ENCODE data around the gene IAPP. TPM values are rescaled to one million over a fixed set of nuclear protein-coding genes. Genes with fewer than 3 reads are reported as not detected.
"Not testable (repeated sequence)": the region's sequence is repeated elsewhere in the genome, so short reads cannot be mapped to it uniquely, and the experiment has no call there.

Gene IAPP
- total RNA-seq: not detected
- long read RNA-seq: 0 reads

DNA sequence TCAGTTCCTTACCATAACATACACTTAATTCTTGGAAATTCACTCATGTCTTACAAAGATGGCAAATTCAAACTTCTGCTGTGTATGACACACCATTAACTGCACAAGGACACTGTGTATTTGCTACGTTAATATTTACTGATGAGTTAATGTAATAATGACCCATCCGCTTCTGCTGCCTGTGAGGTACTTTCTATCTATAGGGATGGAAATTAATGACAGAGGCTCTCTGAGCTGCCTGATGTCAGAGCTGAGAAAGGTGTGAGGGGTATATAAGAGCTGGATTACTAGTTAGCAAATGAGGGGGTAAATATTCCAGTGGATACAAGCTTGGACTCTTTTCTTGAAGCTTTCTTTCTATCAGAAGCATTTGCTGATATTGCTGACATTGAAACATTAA lies at the start of gene IAPP:
IAPP (plus strand) TSS at position 301 of the 400 bp plus-strand sequence. CDS start 450 bp downstream, outside the sequence.
- intact Hi-C loops (cut with DNase I): no loop called here
- ATAC-seq: no peak
- no peak for DNase-seq

DNA sequence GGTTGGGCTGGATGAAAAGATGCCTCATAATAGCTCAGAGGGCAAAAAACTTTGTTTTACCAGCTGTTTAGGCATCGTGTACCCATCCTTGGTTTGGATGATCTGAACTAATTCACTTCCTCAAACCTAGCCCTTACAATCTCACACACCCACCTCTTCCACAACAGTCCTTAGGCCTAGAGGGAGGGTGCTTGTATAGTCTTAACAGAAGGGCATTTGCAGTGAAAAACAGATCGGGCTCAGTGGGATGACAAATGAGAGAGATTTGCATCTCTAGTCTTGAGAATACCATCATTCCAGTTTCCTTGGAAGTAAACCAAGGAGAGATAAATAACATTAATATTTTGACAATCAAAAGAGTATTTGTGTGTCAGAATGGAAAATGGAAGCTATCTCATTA lies 49.0 kb upstream of the IAPP start:
- intact Hi-C loops (cut with DNase I): no loop called here
- DNase-seq: no peak
- no peak for ATAC-seq

DNA sequence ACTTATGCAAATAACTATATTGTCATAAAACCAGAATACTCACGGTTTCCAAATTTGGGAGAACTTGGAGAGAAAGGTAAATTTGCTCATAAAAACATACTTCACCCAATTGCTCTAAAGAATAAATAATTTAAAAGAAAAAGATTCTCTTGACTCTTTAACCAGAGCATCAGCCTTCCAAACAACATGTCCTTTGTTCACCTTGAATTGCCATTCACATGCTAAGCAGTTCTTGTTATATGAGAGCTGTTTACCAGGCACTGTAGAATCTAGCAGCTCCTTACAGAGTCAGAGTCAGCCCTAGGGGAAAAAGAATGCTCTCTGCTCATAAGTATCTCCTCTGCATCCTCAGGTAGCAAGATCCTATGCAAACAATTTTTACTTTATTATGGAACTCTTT lies 48.2 kb upstream of the IAPP start:
- intact Hi-C loops (cut with DNase I): no loop called here
- DNase-seq: no peak
- ATAC-seq: no peak

DNA sequence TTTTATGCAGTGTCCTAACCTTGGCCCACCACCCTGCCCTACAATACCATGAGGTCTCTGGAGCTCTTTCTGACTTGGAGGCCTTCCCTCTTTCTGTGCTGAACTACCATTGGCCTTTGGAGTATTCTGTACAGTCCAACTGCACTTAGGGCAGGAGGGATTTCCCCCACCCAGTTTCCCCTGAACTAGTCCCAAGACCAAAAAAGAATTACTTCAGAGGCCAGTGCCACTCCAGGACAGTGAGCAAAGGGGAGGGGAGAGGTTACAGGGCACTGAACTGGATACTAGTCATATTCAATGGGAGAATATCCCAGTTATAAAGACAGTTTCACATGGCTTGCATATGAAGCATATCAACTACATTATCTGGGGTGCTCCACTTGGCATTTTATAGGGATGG lies 44.1 kb upstream of the IAPP start:
- no peak for DNase-seq
- ATAC-seq: no peak
- intact Hi-C loops (cut with DNase I): no loop called here

DNA sequence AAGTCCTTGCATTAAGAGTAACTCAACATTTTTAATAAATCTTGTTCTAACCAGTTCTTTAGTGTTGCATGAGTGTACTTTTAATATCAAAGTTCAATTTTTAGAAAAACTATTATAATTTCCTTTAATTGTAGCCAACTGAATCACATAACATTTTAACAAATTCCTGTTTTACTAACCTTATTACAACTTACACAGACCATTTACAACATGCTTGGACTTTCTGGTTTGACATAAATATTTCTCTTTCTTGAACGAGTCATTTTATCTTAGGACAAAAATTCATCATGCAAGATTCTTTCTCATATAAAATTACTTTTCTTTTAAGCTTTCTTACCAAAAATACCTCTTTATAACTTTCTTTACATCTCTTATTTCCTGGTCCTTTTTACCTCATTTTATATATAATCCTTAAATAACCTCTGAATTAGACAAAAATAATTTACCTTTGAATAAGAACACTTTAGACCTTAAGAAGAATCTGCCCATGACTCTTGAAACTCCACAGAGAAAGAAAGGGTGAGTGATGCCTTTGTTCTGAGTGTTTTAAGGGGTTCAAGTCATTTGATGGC lies 41.9 kb upstream of the IAPP start:
- no peak for ATAC-seq
- intact Hi-C loops (cut with DNase I): no loop called here
- DNase-seq: no peak

DNA sequence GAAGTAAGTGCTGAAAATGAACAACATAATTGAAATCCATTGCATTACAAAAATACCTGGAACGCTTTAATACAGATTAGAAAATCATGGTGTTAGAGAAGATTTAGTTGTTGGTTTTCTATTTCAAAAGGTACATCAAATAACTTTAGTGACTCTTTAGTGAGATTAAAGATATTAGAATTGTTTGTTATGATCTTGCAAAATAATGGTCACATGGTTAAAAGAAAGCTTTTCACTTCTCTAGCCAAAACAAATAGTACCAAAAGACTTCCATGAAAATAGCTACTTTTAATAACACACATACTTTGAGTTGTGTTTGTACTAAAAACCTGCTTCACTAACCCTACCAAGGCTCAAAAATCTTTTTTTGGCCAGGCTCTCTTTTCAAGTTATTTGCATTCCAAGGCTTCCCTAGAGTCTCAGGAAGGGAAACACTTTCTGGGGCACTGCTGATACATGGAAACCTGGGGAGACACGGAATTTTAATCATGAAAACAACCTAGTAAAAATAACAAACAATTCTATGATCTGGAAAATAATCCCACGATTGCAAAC lies 37.9 kb upstream of the IAPP start, which contains the start of gene SLCO1A2:
SLCO1A2 (minus strand) TSS at position 147 of the 555 bp plus-strand sequence. CDS start 270 bp downstream, outside the sequence.
- DNase-seq (no peak), ATAC-seq (no peak)
- intact Hi-C loops (cut with DNase I): no loop called here

DNA sequence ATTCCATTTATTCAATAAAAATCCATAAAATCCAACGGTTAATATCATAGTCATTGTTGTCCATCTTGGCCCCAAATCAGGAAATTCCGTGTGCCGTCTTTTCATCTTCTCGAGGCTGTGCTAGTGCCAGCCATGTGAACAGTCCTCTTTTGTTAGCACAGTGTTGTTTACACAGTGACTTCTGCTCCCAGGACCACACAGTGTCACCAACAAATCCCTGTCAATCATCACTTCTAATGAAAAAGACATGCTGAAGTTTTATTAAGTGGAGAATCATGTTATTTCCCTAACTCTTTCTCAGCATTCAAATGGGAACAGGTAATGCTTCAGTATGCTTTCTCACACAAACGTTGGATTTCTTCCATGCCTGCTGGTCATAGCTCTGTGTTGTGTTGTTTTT lies 36.0 kb upstream of the IAPP start:
- intact Hi-C loops (cut with DNase I): no loop called here
- no peak for ATAC-seq
- DNase-seq: no peak

DNA sequence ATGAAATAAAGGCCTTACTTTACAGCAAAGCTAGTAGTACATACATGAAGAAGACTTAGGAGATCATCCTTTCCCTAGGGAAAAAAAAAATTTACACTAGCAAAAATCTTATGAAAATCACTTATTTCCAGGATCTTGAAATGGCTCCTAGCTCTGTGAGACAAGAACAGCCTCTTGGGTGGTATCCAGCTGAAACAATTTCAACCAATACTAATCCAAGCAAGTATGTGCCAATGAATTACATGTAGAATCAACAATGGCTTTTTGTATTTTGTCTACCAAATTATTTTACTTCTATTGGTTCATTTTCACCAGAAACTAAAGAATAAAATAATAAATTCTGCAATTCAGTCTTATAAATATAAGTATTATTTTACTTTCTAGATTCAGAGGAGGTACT lies 35.2 kb upstream of the IAPP start:
- DNase-seq (no peak), ATAC-seq (no peak)
- intact Hi-C loops (cut with DNase I): no loop called here

DNA sequence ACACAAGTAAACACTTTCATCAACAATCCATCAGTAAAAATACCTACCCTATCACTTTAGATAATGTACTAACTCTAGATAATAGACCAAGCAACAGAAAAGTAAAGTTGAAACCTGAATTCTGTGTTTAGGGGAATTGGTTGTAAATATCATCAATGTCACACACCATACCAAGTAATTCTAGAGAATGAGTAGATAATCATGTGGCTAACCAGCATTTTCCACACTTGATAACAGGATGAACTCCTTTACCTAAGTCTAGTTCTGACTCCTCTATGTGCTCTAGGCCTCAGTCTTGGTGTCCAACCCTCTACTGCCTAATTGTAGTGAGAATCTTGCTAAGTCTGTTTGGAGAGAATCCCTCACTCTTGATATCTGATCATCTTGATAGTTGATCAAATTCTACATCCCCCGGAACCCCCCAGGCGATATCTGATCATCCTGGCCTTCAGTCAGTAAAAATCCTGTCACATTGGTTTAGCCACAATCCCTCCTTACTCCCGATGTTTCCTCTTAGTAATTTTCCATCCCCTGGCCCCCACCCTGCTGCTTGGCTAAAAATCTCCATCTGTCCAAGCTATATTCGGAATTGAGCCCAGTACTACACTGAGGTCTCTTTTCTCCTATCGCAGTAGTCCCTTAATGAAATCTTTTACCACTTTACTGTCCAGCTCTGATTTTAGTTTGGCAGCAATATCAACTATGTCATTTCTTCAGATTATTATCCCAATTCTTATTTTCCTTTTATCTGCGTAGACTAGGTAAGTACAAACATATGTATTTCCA lies 34.5 kb upstream of the IAPP start:
- intact Hi-C loops (cut with DNase I): no loop called here
- no peak for DNase-seq
- no peak for ATAC-seq

DNA sequence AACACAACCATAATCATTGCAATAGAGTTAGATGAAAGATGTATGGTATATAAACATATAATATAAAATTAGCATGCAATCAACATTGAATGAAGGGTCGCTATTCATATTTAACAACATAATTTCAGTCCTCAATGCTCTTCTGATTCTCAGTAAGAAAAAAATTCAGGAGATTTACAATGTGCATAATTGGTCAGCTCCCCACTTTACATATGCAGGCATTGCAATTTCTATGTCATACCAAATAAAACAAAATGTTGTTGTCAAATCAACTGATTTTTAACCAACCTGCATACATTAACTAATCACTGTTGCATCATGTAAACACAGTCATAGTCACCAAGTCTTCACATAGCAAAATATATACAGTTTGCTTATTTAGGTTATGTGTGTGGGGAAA lies 32.8 kb upstream of the IAPP start:
- intact Hi-C loops (cut with DNase I): no loop called here
- DNase-seq: no peak
- ATAC-seq: no peak

DNA sequence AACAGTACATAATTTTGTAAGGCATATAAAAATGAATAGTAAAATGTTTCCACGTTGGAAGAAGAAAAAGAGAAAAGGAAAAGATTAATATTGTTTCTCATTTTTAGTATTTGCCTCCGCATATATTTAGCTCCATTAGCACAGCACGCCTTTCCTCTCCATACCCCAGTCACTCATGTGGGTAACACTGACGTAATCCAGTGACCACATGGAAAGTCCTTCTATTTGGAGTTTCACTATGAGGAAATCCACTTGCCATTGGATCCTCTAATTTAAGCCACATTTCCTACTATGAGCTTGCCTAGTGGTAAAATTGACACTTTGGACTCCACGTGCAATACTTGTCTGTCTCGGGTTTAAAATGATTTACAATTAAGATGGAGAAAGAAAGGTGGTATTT lies 32.3 kb upstream of the IAPP start:
- ATAC-seq (no peak), DNase-seq (no peak)
- intact Hi-C loops (cut with DNase I): no loop called here

DNA sequence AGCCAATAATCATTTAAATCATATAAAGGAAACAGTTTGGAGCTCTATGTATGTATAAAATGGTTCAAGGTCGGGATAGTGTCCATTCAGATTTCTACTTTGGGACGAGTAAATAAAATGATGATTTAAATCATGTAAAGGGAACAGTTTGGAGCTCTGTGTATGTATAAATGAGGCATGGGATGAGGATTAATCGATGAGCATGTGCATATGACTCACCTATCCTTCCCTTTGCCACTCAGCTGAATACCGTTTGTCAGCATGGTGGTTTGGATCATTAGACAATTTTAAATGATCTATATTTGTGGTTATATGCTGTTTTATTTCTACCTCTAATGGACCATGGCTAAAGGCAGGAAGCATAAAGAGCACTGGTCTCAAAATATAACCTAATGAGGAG lies 30.9 kb upstream of the IAPP start:
- DNase-seq (no peak), ATAC-seq (no peak)
- intact Hi-C loops (cut with DNase I): no loop called here

DNA sequence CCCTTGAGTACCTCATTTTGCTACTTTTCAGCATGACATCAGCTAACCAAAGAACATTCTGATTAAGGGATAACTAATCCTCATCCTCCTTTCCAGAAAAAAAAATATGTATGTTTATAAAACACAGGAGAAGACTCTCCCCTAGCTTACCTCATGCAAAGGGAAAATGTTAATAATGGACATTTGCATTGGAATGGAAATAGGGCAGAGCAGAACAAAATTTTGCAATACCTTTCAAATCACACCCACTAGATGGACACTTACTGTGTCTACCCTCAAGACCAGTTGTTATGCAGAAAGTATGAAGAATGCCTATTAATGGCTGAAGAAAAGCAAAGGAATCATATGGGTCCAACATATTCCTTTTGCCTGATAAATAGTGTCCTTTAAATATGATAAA lies 29.1 kb upstream of the IAPP start:
- intact Hi-C loops (cut with DNase I): no loop called here
- no peak for ATAC-seq
- no peak for DNase-seq

DNA sequence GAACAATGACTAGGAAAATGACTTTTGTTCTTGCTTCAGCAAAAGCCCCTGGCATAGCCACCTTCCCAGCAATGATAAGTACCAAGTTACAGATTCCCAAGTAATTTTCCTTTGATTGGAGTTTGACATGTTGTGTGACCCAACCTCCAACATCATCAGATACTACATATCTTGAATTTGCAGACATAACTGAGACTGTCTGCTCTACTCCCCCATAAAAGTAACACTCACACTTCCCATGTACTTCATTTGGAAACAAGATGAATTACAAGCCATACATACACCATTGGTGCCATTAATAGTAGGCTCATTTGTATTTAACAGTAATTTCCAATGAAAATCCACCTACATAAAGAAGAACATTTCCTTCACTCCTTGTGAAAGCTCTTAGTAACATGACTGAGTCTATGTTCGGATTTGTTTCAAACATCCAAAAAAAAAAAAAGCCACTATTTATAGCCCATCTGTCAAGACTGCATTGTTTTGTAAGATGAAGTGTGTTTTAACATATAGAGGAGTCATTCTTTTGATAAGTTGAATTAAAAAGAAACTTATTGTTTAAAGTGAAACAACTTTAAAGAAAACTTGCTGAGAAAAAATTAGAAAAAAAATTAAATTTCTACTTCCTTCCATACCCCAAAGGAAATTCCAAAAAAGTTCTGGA lies 26.0 kb upstream of the IAPP start:
- DNase-seq (no peak), ATAC-seq (no peak)
- intact Hi-C loops (cut with DNase I): no loop called here

DNA sequence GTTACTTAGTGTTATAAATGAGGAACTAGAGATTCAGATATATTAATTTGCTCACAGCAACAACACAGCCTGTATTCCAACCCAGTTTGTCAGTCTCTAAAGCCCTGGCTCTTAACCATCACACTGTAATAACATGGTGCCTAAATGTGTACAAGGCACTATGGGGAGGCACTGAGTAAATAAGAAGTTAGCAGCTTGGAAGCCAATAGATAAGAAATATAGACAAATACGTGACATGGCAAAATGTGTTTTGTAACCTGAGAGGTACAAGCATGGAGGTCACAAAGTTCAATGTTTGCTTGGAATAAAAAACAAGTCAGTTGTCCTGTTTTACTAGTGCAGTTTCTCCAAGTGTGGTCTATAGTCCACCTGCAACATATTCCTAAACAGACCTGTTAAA lies 21.7 kb upstream of the IAPP start:
- ATAC-seq (no peak), DNase-seq (no peak)
- intact Hi-C loops (cut with DNase I): no loop called here

DNA sequence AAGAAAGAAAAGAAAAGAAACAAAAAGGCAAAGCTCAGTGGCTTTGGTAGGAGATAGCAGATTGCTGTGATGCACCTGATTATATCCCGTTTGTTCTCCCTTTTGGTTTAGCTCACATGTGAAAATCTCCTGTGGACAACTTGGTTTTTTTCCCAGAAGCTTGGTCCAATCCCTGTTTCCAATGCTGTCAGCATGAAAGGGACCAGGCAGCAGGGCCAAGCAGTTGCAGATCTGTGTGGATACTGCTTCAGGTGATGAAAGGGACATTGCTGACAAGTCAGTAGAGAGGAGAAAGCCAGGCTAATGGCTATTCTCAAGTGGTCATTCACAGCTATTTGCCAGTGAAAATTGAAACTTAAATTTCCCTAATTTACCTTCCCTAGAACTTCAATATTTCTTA lies 19.2 kb upstream of the IAPP start:
- DNase-seq (no peak), ATAC-seq (no peak)
- intact Hi-C loops (cut with DNase I): no loop called here

DNA sequence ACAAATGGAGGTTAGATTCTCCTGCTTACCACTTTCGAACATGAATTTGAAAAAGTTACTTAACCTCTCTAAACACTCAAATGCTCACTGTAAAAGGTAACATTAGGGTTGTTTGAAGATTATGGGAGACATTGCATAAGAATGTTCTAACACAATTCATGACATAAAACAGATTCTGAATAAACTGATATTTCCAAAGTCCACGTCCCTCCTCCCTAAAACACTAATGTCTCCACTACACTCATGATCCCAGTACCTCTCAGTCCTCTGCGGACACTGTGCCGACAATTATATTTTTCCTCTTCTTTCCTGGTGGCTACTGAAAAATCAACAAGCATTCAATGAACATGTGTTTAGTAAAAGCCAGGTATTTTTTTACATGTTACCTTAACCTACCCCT lies 18.8 kb upstream of the IAPP start:
- ATAC-seq (no peak), DNase-seq (no peak)
- intact Hi-C loops (cut with DNase I): no loop called here

DNA sequence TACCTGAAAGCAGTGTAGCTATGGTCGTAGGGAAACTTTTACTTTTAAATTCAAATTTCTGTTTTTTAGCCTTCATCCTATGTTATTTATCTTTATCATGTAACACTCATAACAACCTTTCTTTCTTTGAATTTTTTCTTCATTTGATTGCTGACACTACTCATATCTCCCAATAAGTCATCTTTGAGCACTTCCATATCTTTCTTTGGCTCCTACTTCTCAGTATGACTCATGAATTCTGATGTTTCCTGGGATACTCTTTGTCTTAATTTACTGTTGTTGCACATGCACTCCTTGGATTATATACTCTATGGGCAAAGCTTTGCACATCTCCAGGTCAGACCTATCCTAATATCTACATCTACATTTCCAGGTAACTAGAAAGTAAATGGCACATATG lies 18.1 kb upstream of the IAPP start:
- no peak for ATAC-seq
- intact Hi-C loops (cut with DNase I): no loop called here
- no peak for DNase-seq

DNA sequence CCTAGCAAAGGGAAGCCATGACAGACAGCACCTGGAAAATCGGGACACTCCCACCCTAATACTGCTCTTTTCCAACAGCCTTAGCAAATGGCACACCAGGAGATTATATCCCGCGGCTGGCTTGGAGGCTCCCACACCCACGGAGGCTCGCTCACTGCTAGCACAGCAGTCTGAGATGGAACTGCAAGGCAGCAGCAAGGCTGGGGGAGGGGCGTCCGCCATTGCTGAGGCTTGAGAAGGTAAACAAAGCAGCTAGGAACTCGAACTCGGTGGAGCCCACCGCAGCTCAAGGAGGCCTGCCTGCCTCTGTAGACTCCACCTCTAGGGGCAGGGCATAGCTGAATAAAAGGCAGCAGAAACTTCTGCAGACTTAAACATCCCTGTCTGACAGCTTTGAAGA lies 12.1 kb upstream of the IAPP start:
- DNase-seq; intact Hi-C loops (cut with DNase I); ATAC-seq: not testable (repeated sequence)
